Fibroblast of lung (primary cell): ENCODE results near the gene PDE1A. TPM values are rescaled to one million over a fixed set of nuclear protein-coding genes. Genes with fewer than 3 reads are reported as not detected.

Source experiments
- DNase-seq, 2 donors: peaks; one replicate each; pipeline versions ENCODE4 v3.0.0 to v3.0.0-alpha.2; 2010; ENCODE audit warnings: low read depth in 2 of 2
- H2AFZ ChIP-seq: 2 replicates; pipeline ENCODE4 v1.5.1; 2012; ENCODE audit warnings: low read length, control low read depth, inconsistent platforms
- H3K27ac ChIP-seq: 2 replicates; pipeline ENCODE4 v1.5.1; 2011; ENCODE audit warnings: low read length, control low read depth; ENCODE audit not compliant: insufficient read depth
- H3K27me3 ChIP-seq: 2 replicates; pipeline ENCODE4 v1.5.1; 2011; ENCODE audit warnings: mild to moderate bottlenecking, low read length; ENCODE audit not compliant: control insufficient read depth, insufficient read depth
- H3K36me3 ChIP-seq: 2 replicates; pipeline ENCODE4 v1.5.1; 2011; ENCODE audit warnings: low read length; ENCODE audit not compliant: control insufficient read depth, insufficient read depth
- H3K4me1 ChIP-seq: 2 replicates; pipeline ENCODE4 v1.5.1; 2011; ENCODE audit warnings: low read length; ENCODE audit not compliant: control insufficient read depth, insufficient read depth; ENCODE audit errors: extremely low read depth
- H3K4me2 ChIP-seq: 2 replicates; pipeline ENCODE4 v1.5.1; 2011; ENCODE audit warnings: low read length, control low read depth; ENCODE audit not compliant: insufficient read depth; ENCODE audit errors: extremely low read depth
- H3K4me3 ChIP-seq, 4 experiments: fragments of 200-600 bp in 1 of 4; sonication (generic) in 1 of 4; replicated peaks in 1 of 4; 2 replicates each; pipeline ENCODE4 v1.5.1; 2011 to 2016; ENCODE audit warnings: low read length in 4 of 4, low read depth in 3 of 4, mild to moderate bottlenecking in 3 of 4, control low read depth in 2 of 4, inconsistent platforms in 1 of 4, mixed read lengths in 1 of 4; ENCODE audit not compliant: insufficient read depth in 1 of 4; ENCODE audit errors: control extremely low read depth in 1 of 4
- H3K79me2 ChIP-seq: 2 replicates; pipeline ENCODE4 v1.5.1; 2012; ENCODE audit warnings: mild to moderate bottlenecking, low read length, inconsistent platforms; ENCODE audit not compliant: control insufficient read depth, insufficient read depth
- H3K9ac ChIP-seq: 2 replicates; pipeline ENCODE4 v1.5.1; 2011; ENCODE audit warnings: mild to moderate bottlenecking, low read length, control low read depth; ENCODE audit not compliant: insufficient read depth
- H3K9me3 ChIP-seq: 2 replicates; pipeline ENCODE4 v1.5.1; 2012; ENCODE audit warnings: low read depth, low read length; ENCODE audit not compliant: control insufficient read depth, insufficient read depth
- H4K20me1 ChIP-seq: 2 replicates; pipeline ENCODE4 v1.5.1; 2011; ENCODE audit warnings: low read length; ENCODE audit not compliant: control insufficient read depth, insufficient read depth; ENCODE audit errors: extremely low read depth
- EZH2 ChIP-seq: IDR thresholded peaks from 2 replicates; pipeline ENCODE4 v1.5.1; 2012; ENCODE audit warnings: low read length, control low read depth, mild to moderate bottlenecking; ENCODE audit errors: missing control alignments
- polyA plus RNA-seq, 2 donors: library from polyadenylated mRNA; depleted of rRNA in 1 of 2; stranded (reverse) in 1 of 2; unstranded in 1 of 2; fragments of >200 nt; gene quantifications; 2 replicates each; pipeline ENCODE4 v1.2.1, GENCODE V29; 2011 to 2012; ENCODE audit warnings: missing spikeins in 1 of 2
- total RNA-seq: library from RNA; depleted of rRNA; stranded (reverse); fragments of >200 nt; gene quantifications from 2 replicates; pipeline ENCODE4 v1.2.1, GENCODE V29; 2014
- TF ChIP-seq, protein P1 (sequence below), 2 donors: IDR thresholded peaks in 1 of 2; conservative IDR thresholded peaks in 1 of 2; 1 replicate in 1 of 2; 2 replicates in 1 of 2; pipeline ENCODE4 v1.5.1; 2011 to 2012; ENCODE audit warnings: low read length in 2 of 2, control low read depth in 1 of 2, inconsistent platforms in 1 of 2, low read depth in 1 of 2, mild to moderate bottlenecking in 1 of 2

Gene PDE1A
- total and polyA plus RNA-seq, 2 donors (not counting 1 experiment from before 2014, with no cell fraction given), result 4.0 to 7.1 TPM

DNA sequence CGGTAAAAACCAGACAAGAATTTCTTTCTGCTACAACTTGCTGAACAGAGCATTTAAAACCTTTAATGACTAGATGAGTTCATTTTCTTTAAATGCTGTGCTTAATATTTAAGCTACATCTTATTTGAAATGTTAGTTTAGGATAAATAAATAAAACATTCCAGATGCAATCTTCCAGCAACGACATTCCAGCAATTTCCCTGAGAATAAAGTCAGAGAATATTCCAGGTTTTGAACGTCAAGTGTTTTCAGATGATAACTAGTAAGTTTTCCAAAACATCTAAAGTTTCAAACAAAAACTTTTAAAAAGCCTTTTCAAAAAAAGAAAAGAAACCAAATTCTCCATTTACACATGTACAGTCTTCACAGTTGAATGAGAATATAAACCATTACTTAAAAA is 336.4 kb downstream of the PDE1A start:
- no peaks in the 10 kb centered on the region for H3K9me3 ChIP-seq
- no peak overlapping the region for H2AFZ ChIP-seq
- H3K27ac ChIP-seq, result no peak overlapping the region
- H3K36me3 ChIP-seq, result no peaks in the 10 kb centered on the region
- no peak for DNase-seq
- no peak overlapping the region for H3K4me3 ChIP-seq
- no peaks in the 10 kb centered on the region for H4K20me1 ChIP-seq
- H3K79me2 ChIP-seq, result no peaks in the 10 kb centered on the region
- H3K4me2 ChIP-seq, result no peak overlapping the region
- no peaks in the 10 kb centered on the region for H3K27me3 ChIP-seq
- H3K4me1 ChIP-seq, result no peaks in the 10 kb centered on the region
- TF ChIP-seq, protein P1, sequence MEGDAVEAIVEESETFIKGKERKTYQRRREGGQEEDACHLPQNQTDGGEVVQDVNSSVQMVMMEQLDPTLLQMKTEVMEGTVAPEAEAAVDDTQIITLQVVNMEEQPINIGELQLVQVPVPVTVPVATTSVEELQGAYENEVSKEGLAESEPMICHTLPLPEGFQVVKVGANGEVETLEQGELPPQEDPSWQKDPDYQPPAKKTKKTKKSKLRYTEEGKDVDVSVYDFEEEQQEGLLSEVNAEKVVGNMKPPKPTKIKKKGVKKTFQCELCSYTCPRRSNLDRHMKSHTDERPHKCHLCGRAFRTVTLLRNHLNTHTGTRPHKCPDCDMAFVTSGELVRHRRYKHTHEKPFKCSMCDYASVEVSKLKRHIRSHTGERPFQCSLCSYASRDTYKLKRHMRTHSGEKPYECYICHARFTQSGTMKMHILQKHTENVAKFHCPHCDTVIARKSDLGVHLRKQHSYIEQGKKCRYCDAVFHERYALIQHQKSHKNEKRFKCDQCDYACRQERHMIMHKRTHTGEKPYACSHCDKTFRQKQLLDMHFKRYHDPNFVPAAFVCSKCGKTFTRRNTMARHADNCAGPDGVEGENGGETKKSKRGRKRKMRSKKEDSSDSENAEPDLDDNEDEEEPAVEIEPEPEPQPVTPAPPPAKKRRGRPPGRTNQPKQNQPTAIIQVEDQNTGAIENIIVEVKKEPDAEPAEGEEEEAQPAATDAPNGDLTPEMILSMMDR (conservative IDR thresholded peaks at IDR 0.05 in 1 of 2, IDR thresholded peaks at IDR 0.05 in 1 of 2; ENCODE audit: low read depth in 1 of 2, low read length in 2 of 2), result no peak
- TF ChIP-seq EZH2, result no peak
- no peak overlapping the region for H3K9ac ChIP-seq
